ENCODE measurements around the gene SYNPO.

SYNPO gene

DNA sequence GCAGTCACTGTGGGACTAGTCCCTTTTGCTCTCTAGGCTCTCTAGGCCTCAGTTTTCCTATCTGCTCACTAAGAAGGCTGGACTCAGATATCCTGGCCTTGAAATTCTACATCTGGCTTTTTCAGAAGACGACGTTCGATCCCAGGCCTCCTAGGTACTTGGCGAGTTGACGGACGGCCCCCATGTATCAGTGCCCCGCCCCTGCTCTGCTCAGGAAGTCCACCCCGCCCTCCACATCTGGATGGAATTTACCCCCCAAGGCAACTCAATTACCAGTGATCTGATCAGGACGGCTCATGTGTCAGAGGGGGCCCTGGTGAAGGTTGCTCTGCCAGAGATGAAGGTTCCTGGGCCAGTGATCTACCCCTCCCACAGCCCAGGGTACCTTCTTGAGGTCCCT, 44.1 kb upstream of the SYNPO start:
- TF ChIP-seq, protein P1, sequence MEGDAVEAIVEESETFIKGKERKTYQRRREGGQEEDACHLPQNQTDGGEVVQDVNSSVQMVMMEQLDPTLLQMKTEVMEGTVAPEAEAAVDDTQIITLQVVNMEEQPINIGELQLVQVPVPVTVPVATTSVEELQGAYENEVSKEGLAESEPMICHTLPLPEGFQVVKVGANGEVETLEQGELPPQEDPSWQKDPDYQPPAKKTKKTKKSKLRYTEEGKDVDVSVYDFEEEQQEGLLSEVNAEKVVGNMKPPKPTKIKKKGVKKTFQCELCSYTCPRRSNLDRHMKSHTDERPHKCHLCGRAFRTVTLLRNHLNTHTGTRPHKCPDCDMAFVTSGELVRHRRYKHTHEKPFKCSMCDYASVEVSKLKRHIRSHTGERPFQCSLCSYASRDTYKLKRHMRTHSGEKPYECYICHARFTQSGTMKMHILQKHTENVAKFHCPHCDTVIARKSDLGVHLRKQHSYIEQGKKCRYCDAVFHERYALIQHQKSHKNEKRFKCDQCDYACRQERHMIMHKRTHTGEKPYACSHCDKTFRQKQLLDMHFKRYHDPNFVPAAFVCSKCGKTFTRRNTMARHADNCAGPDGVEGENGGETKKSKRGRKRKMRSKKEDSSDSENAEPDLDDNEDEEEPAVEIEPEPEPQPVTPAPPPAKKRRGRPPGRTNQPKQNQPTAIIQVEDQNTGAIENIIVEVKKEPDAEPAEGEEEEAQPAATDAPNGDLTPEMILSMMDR (IDR thresholded peaks at IDR 0.05; ENCODE audit: control insufficient read depth, insufficient read depth, low read depth, low read length, missing control alignments), result no peak
- no peak for DNase-seq (ENCODE audit: low read depth)
- H3K4me3 ChIP-seq (ENCODE audit: control insufficient read depth, low read depth, low read length), result no peak overlapping the region

DNA sequence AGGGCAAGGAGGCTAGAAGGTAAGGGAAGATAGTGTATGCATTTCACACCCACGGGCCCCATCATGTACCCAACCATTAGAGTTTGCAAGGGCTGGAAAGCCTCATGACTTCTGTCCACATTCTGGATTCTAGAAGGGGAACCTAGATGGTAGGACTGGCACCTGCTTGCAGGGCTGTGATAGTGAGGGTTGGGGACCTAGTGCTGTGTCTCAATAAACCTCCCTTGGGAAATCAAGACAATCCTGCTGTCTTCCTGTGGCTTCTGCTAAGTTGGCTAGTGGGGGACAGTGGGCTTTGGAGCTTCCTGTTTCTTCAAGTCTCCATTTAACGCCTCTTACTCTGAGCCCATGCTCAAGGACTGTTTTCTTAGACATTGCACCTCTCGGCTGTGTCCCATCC, 43.6 kb upstream of the SYNPO start:
- no peak for DNase-seq (ENCODE audit: low read depth)

DNA sequence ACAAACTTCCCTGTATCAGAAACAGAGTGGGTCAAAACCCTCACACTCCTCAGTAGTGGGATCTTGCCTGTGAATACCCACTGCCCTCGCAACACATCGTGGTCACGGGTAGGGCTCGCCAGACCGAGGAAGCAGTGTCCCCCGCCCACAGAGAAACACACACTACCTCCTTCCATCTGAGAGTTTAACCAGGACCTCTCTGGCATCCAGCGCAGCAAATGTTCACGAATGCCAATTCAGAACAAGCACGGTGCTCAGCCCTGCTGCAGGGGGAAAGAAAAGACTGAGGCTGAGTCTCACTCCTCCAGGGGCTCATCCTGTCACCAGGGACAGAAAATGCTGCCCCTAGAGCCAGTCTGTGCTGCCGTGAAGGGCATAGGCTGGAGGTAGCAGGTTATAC, 42.5 kb upstream of the SYNPO start:
- H3K4me3 ChIP-seq (ENCODE audit: control insufficient read depth, low read depth, low read length), result no peak overlapping the region
- no peak for DNase-seq (ENCODE audit: low read depth)
- TF ChIP-seq, protein P1 (IDR thresholded peaks at IDR 0.05; ENCODE audit: control insufficient read depth, insufficient read depth, low read depth, low read length, missing control alignments), result no peak

More for the DNA sequence above, 43.6 kb upstream of the SYNPO start:
- TF ChIP-seq, protein P1 (IDR thresholded peaks at IDR 0.05; ENCODE audit: control insufficient read depth, insufficient read depth, low read depth, low read length, missing control alignments), result no peak
- H3K4me3 ChIP-seq (ENCODE audit: control insufficient read depth, low read depth, low read length), result no peak overlapping the region

DNA sequence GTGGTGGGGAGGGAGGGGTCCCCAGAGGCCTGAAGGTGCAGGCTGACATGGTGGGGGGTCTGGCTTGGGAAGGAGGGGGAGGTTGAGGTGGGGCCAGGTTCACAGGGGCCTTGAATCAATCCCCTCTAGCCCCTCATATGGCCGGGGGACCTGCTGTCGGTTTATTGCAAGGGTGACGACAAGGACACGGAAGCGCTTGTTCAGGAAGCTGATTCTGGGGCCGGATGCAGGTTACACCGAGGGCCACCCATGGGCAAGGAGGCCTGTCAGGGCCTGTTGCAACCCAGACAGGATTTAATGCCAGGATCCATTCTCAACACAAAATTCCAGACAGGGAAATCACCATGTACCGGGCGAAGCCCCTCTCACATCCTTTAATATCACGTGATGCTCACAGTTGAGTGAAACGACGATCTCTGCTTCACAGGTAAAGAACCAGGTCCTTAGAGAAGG, 41.6 kb upstream of the SYNPO start:
- TF ChIP-seq, protein P1 (IDR thresholded peaks at IDR 0.05; ENCODE audit: control insufficient read depth, insufficient read depth, low read depth, low read length, missing control alignments), result no peak
- DNase-seq (ENCODE audit: low read depth), result no peak
- H3K4me3 ChIP-seq (ENCODE audit: control insufficient read depth, low read depth, low read length), result no peak overlapping the region

DNA sequence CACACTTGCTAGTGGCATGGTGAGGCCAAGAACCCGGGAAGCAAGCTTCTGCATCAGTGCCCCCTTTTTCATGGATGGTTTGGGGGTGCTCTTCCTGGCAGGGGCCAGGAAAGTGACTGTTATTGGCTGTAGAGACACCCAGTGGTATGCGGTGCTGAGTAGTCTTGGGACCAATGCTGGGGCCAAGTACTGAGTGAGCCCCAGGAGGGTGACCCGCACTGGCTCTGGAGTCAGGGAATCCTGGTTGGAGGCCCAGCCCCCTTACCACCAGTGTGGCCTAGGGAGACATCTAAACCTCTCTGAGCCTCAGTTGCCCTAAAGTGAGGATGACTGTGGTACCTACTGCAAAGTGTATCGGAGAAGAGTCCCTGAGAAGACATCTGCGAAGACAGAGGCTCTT, 41.2 kb upstream of the SYNPO start:
- DNase-seq (ENCODE audit: low read depth), result no peak
- TF ChIP-seq, protein P1 (IDR thresholded peaks at IDR 0.05; ENCODE audit: control insufficient read depth, insufficient read depth, low read depth, low read length, missing control alignments), result no peak
- H3K4me3 ChIP-seq (ENCODE audit: control insufficient read depth, low read depth, low read length), result no peak overlapping the region

DNA sequence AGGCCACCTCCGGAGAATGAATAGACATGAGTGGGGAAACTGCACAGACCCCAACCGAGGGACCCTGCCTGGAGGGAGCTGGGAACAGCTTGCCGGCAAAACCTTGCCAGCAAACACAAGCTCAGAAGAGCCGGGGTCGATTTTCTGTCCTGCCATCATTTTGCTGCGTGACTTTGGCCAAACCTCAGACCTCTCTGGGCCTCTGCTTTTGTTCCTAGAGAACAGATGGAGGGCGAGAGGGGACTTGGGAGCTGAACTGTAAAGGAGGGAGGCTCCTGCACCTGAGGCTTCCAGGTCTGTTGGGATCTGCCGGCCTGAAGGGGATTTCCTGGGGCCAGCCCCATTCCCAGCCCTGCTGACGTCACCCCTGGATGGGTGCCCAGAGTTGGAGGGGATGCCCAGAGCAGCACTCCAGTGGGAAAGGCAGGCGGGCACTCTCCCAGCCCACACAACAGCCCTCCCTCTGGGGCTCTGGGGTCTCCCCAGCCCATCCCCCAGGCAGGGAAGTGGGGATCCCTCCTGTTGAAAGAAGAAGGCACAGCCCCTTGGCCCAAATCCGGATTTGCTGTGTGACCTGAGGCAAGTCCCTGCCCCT, 40.4 kb upstream of the SYNPO start:
- DNase-seq (ENCODE audit: low read depth), result no peak
- TF ChIP-seq, protein P1 (IDR thresholded peaks at IDR 0.05; ENCODE audit: control insufficient read depth, insufficient read depth, low read depth, low read length, missing control alignments), result no peak
- H3K4me3 ChIP-seq (ENCODE audit: control insufficient read depth, low read depth, low read length), result no peak overlapping the region

Data from AG09309 (cell line).